Ovary (tissue), 9 donors: Measurements from ENCODE around the gene ZSWIM7. TPM values are rescaled to one million over a fixed set of nuclear protein-coding genes. Genes with fewer than 3 reads are reported as not detected.

ENCODE experiments used
- DNase-seq, 5 donors: peaks; one replicate each; pipeline ENCODE4 v3.0.0-alpha.2; 2019 to 2020
- H3K27ac ChIP-seq, 2 donors: fragments of 200-600 bp; one replicate each; pipeline versions ENCODE4 v1.5.1 to v1.8.0; 2019 to 2022
- H3K27me3 ChIP-seq: fragments of 200-600 bp; one replicate; pipeline ENCODE4 v1.8.0; 2022
- H3K36me3 ChIP-seq: fragments of 200-600 bp; sonication (generic); one replicate; pipeline ENCODE4 v1.5.1; 2019
- H3K4me1 ChIP-seq: one replicate; pipeline ENCODE4 v1.8.1; 2013; ENCODE audit warnings: mild to moderate bottlenecking, moderate library complexity; ENCODE audit not compliant: insufficient read depth
- H3K4me3 ChIP-seq: fragments of 200-600 bp; sonication (generic); one replicate; pipeline ENCODE4 v1.5.1; 2017
- H3K9me3 ChIP-seq, 2 donors: fragments of 200-600 bp in 1 of 2; sonication (generic) in 1 of 2; one replicate each; pipeline versions ENCODE4 v1.5.1 to v1.8.1; 2013 to 2019; ENCODE audit warnings: mild to moderate bottlenecking in 1 of 2, moderate library complexity in 1 of 2
- EP300 ChIP-seq: sonication (generic); formaldehyde crosslinking; IDR thresholded peaks from one replicate; pipeline ENCODE4 v1.6.1; 2017; ENCODE audit warnings: antibody characterized with exemption
- POLR2A ChIP-seq: fragments of 450-650 bp; IDR thresholded peaks from one replicate; pipeline ENCODE4 v1.6.1; 2017; ENCODE audit warnings: antibody characterized with exemption, mild to moderate bottlenecking, moderate library complexity
- WGBS, 3 donors: extraction: QIAGEN DNeasy Blood & Tissue Kit in 1 of 3; methylation state at CpG; one replicate each; pipeline versions ENCODE4 v1.1.5 to v1.1.7; 2013 to 2017; 5-methylcytosine and 5-hydroxymethylcytosine counted together
- intact Hi-C, 4 donors: fragments of 100-400 bp; cut with DNase I; formaldehyde crosslinking; loops; one replicate each; pipeline versions ENCODE4 v1.11.0 to v1.15.1; 2022 to 2023
- polyA plus RNA-seq, 2 donors: library from polyadenylated mRNA; stranded (reverse); fragments of 200-250 nt in 1 of 2; fragments of 350-450 nt in 1 of 2; fragmentation: Illumina TruSeq in 1 of 2; extraction: RNeasy Lipid Tissue Mini Kit (QIAGEN cat#74804) in 1 of 2; gene quantifications; one replicate each; pipeline ENCODE4 v1.2.3, GENCODE V29; 2013 to 2014
- total RNA-seq, 7 donors: library from RNA; depleted of rRNA in 2 of 7; stranded (reverse); fragments of >200 nt in 2 of 7; fragmentation: NEBNext Ultra II Directional in 3 of 7; extraction: Animal tissue kit (Norgen Biotek cat#: 25700) in 3 of 7; gene quantifications; one replicate each; pipeline versions ENCODE4 v1.1.0 to v1.2.4, GENCODE V29; 2016 to 2023
- TF ChIP-seq, protein P1 (sequence below), 3 donors: fragments of 450-650 bp in 2 of 3; fragments of 200-600 bp in 1 of 3; IDR thresholded peaks; one replicate each; pipeline versions ENCODE4 v1.5.1 to v1.8.0; 2016 to 2022; ENCODE audit warnings: antibody characterized with exemption in 3 of 3, mild to moderate bottlenecking in 1 of 3
- donor health status: DM: no; HTN: no; CAD: no; lungs with moderate emphysema.
- donor health status: DM: no; HTN: no; CAD: no.
- donor health status: Bipolar disorder and iron deficiency.
- donor health status: DM: yes; HTN: yes; CAD: no.
- donor health status: DM: no; HTN: no; CAD: no.
- donor health status: DM: yes; HTN: yes; CAD: no.

Gene ZSWIM7
- total and polyA plus RNA-seq, 9 donors = 14.4 to 62.5 (median 25.7) TPM

- Histone ChIP-seq H3K36me3 (no peaks in the 10 kb centered on the region), H3K27ac (no peak overlapping the region), H3K27me3 (no peaks in the 10 kb centered on the region), H3K9me3 (no peaks in the 10 kb centered on the region), H3K4me3 (no peak overlapping the region), H3K4me1 (no peaks in the 10 kb centered on the region)
- TF ChIP-seq EP300 (no peak), POLR2A (no peak)
- TF ChIP-seq, protein P1, sequence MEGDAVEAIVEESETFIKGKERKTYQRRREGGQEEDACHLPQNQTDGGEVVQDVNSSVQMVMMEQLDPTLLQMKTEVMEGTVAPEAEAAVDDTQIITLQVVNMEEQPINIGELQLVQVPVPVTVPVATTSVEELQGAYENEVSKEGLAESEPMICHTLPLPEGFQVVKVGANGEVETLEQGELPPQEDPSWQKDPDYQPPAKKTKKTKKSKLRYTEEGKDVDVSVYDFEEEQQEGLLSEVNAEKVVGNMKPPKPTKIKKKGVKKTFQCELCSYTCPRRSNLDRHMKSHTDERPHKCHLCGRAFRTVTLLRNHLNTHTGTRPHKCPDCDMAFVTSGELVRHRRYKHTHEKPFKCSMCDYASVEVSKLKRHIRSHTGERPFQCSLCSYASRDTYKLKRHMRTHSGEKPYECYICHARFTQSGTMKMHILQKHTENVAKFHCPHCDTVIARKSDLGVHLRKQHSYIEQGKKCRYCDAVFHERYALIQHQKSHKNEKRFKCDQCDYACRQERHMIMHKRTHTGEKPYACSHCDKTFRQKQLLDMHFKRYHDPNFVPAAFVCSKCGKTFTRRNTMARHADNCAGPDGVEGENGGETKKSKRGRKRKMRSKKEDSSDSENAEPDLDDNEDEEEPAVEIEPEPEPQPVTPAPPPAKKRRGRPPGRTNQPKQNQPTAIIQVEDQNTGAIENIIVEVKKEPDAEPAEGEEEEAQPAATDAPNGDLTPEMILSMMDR (IDR thresholded peaks at IDR 0.05) = no peak
- intact Hi-C loops = no loop called here
- DNase-seq = no peak
- WGBS, 3 donors = 80 to 81% (median 81%) methylated on average over 1 of the region's 1 CpG
Observed at GRCh38 chr17:15978606-15979005, 20.9 kb downstream of the ZSWIM7 start.

- DNase-seq = no peak
- intact Hi-C loops = no loop called here
- WGBS, 3 donors = 93 to 100% (median 94%) methylated on average over 2 of the region's 2 CpGs
- Histone ChIP-seq H3K9me3 (no peaks in the 10 kb centered on the region), H3K27ac (no peak overlapping the region), H3K36me3 (no peaks in the 10 kb centered on the region), H3K4me3 (no peak overlapping the region), H3K4me1 (no peaks in the 10 kb centered on the region), H3K27me3 (no peaks in the 10 kb centered on the region)
- TF ChIP-seq, protein P1 (IDR thresholded peaks at IDR 0.05) = no peak
- no peak for TF ChIP-seq EP300
- TF ChIP-seq POLR2A = no peak
Observed at GRCh38 chr17:15977894-15978293, 21.6 kb downstream of the ZSWIM7 start.

- WGBS, 3 donors = 81 to 84% (median 81%) methylated on average over 6 of the region's 6 CpGs
- Histone ChIP-seq H3K4me1 (no peaks in the 10 kb centered on the region), H3K36me3 (no peaks in the 10 kb centered on the region), H3K27ac (no peak overlapping the region), H3K27me3 (no peaks in the 10 kb centered on the region), H3K4me3 (no peak overlapping the region), H3K9me3 (no peaks in the 10 kb centered on the region)
- intact Hi-C loops = no loop called here
- TF ChIP-seq, protein P1 (IDR thresholded peaks at IDR 0.05) = no peak
- TF ChIP-seq POLR2A (no peak), EP300 (no peak)
- DNase-seq = no peak
Observed at GRCh38 chr17:15973834-15974233, 25.7 kb downstream of the ZSWIM7 start.

GRCh38 chr17:15973016-15973415 lies 26.5 kb downstream of the ZSWIM7 start:
- no peak for DNase-seq
- Histone ChIP-seq H3K27me3 (no peaks in the 10 kb centered on the region), H3K9me3 (no peaks in the 10 kb centered on the region), H3K36me3 (no peaks in the 10 kb centered on the region), H3K4me3 (no peak overlapping the region), H3K4me1 (no peaks in the 10 kb centered on the region), H3K27ac (no peak overlapping the region)
- TF ChIP-seq POLR2A = no peak
- no peak for TF ChIP-seq EP300
- TF ChIP-seq, protein P1 (IDR thresholded peaks at IDR 0.05) = no peak
- intact Hi-C loops = no loop called here

- Histone ChIP-seq H3K27me3 (no peaks in the 10 kb centered on the region), H3K9me3 (no peaks in the 10 kb centered on the region), H3K36me3 (no peaks in the 10 kb centered on the region), H3K27ac (no peak overlapping the region), H3K4me1 (no peaks in the 10 kb centered on the region), H3K4me3 (no peak overlapping the region)
- no peak for TF ChIP-seq POLR2A
- TF ChIP-seq EP300 = no peak
- TF ChIP-seq, protein P1 (IDR thresholded peaks at IDR 0.05) = no peak
- intact Hi-C loops = no loop called here
- WGBS, 3 donors = 92 to 97% (median 94%) methylated on average over 4 of the region's 4 CpGs
- no peak for DNase-seq
Observed at GRCh38 chr17:15972497-15972951, 27.0 kb downstream of the ZSWIM7 start.
